ENCODE results near the gene SYCP2. TPM values are rescaled to one million over a fixed set of nuclear protein-coding genes. Genes with fewer than 3 reads are reported as not detected.

The SYCP2 gene
- total RNA-seq, 1 donor, result 3.0 TPM

DNA sequence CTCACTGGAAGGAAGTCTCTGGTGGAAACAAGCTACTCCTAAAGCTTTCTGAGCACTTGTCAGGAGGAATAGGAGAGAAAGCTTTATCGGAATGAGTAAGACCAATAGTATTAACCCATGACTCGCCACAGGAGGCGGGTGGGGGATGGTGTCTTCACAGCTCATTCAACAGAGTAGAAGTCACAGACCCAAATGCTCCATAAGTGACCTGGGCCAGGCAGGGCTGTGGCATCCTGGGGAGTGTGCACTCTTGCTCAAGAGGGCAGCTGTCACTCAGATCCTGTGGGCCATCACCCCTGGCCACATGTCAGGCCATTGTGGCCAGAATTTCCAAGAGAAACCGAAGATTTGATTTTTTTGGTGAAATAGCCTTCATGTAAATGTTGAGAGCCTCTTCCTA, 116.0 kb downstream of the SYCP2 start:
- TF ChIP-seq, protein P1, sequence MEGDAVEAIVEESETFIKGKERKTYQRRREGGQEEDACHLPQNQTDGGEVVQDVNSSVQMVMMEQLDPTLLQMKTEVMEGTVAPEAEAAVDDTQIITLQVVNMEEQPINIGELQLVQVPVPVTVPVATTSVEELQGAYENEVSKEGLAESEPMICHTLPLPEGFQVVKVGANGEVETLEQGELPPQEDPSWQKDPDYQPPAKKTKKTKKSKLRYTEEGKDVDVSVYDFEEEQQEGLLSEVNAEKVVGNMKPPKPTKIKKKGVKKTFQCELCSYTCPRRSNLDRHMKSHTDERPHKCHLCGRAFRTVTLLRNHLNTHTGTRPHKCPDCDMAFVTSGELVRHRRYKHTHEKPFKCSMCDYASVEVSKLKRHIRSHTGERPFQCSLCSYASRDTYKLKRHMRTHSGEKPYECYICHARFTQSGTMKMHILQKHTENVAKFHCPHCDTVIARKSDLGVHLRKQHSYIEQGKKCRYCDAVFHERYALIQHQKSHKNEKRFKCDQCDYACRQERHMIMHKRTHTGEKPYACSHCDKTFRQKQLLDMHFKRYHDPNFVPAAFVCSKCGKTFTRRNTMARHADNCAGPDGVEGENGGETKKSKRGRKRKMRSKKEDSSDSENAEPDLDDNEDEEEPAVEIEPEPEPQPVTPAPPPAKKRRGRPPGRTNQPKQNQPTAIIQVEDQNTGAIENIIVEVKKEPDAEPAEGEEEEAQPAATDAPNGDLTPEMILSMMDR (IDR thresholded peaks at IDR 0.05; ENCODE audit: insufficient read depth, low read depth, low read length), result no peak

DNA sequence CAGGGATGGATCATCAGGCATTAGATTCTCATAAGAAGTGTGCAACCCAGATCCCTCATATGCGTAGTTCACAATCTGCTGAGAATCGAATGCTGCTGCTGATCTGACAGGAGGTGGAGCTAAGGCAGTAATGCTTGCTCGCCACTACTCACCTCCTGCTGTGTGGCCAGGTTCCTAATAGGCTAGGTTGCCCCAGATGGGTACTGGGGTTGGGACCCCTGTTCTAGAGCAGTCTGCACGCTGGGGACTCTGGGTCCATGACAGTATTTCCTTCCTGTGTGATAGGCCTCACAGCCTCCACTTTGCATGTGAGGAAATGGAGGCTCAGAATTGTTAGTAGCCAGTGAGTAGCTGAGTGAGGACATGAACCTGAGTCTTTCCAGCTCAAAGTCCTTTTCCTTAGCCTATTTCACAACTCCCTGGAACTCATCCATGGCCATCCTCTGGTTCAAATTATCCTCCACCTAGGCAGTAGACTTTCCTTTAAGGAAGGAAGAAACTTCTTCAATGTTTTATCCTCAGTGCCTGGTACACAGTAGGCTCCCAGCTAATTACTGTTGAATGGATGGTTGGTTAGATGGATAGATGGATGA, 117.2 kb downstream of the SYCP2 start:
- no peak for DNase-seq (ENCODE audit: low read depth)
- TF ChIP-seq, protein P1 (IDR thresholded peaks at IDR 0.05; ENCODE audit: insufficient read depth, low read depth, low read length), result no peak
- H3K4me3 ChIP-seq (ENCODE audit: low read depth, low read length), result no peak overlapping the region

More for the DNA sequence above, 116.0 kb downstream of the SYCP2 start:
- no peak for DNase-seq (ENCODE audit: low read depth)
- no peak overlapping the region for H3K4me3 ChIP-seq (ENCODE audit: low read depth, low read length)

DNA sequence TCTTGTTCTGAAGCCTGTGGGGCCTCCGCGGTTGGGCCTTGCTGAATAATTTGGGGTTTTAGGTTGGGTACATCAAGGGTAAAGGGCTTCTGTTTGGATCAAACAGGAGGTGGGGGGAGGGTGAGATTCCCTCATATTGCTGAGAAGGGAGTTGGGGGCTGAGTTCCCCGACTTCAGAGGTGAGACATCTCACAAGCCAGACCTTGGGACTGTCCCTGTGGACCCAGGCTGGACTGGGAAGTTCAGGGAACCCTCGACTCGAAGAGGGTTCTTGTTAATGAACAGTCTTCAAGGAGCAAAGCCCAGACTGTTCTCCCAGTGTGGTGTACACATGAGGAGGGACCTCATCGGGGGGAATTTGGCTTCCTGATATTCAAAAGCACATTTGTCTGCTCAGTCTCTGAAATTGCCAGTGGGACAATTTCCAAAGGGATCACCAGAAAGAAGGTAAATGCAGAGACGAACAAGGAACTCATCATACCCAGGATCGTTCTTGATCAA, 118.5 kb downstream of the SYCP2 start:
- TF ChIP-seq, protein P1 (IDR thresholded peaks at IDR 0.05; ENCODE audit: insufficient read depth, low read depth, low read length), result no peak
- H3K4me3 ChIP-seq (ENCODE audit: low read depth, low read length), result no peak overlapping the region
- DNase-seq (ENCODE audit: low read depth), result no peak

DNA sequence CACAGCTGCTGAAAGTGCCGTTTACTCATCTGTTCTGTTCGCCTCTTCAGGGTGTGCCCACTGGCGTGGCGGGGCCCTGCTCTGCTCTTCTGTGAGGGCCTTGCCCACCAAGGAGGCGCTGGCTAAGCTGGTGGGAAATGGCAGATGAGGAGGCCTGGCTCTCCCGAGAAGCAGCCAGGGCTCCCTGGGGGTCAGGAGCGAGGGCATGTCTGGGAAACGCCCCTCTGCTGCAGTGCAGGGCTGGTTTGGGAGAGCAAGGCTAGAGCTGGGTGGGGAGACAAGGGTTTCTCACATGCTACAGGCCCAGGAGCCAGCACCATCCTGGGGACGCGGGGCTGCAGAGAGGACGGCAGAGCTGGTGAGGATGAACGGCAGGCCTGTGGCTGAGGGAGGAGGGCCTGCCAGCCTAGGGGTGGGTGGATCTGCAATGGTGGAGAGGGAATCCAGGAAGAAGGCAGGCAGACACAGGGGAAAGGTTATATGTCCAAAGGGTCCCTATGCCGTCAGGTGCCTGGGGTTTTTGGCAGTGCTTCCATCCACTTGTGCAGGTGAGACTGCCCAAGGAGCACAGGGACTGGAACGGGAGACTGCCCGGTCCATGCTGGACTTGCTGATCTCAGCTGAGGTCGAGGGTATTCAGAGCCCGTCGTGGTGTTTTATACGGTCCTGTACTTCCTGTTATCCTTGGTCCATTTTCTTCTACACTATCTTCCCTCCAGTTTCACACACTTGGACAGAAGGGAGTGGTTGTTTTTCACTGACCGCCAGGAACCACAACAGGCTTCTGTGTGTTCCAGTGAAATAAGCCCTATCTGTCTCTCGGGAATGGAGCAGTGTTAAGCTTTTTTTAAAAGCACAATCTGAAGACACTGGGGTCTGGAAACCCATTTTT, 119.2 kb downstream of the SYCP2 start:
- no peak for DNase-seq (ENCODE audit: low read depth)
- H3K4me3 ChIP-seq (ENCODE audit: low read depth, low read length), result no peak overlapping the region
- TF ChIP-seq, protein P1 (IDR thresholded peaks at IDR 0.05; ENCODE audit: insufficient read depth, low read depth, low read length), result no peak

Small RNA genes lying within 50 kb of the gene (small RNA-seq; reads per million reads assigned to genes)
- gene RNU7-141P, result not detected

Other genes with a start within 250 kb of the SYCP2 start
- 6.4 and 8.2 TPM in 2 replicates for gene PPP1R3D, start 6.7 kb upstream of the SYCP2 start, total RNA-seq
- 3.9 and 5.6 TPM in 2 replicates for gene FAM217B, start 6.8 kb upstream of the SYCP2 start, total RNA-seq
- 0.32 and 0.86 TPM in 2 replicates for gene CDH26, start 24.8 kb upstream of the SYCP2 start, total RNA-seq